ENCODE data around the gene ACAD9. TPM values are rescaled to one million over a fixed set of nuclear protein-coding genes. Genes with fewer than 3 reads are reported as not detected.
A peak's percentile ranks its signal among the peaks of the same experiment; 100 is the strongest.

ACAD9 gene
- total RNA-seq, 1 donor from 2014 or later, result 43.0 TPM

DNA sequence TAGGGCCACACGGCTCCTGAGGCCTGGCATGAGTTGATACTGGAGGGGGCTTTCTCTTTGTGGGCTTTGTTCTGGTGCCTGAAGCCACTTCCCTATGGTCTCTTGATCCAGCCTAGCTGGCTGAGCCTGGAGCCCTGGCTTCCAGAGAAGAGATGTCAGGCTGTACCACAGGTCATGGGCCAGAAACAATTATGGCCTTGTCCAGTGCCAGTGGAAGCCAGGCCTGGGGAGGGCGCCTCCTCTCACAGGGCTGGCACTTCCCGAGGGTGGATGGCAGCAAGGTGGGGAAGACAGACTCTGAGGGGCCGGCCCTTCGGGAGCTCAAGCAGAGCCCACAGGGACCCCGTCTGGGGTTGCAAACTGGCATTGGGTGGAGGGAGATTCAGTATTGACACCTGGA, 34.9 kb upstream of the ACAD9 start:
- Histone ChIP-seq H3K9me3 (no peaks in the 10 kb centered on the region), H3K27me3 (no peaks in the 10 kb centered on the region), H3K36me3 (no peaks in the 10 kb centered on the region), H3K4me1 (peaks cover 17% of the 10 kb centered on the region), H3K4me3 (no peak overlapping the region), H3K27ac (no peak overlapping the region)
- intact Hi-C loops (cut with DNase I), result no loop called here
- no peak for DNase-seq (ENCODE audit: extremely low spot score in 2 of 2)
- TF ChIP-seq POLR2AphosphoS5 (IDR thresholded peaks at IDR 0.05; ENCODE audit: insufficient read depth in 1 of 2, low read depth in 1 of 2), result no peak
- no peak for TF ChIP-seq POLR2A (IDR thresholded peaks at IDR 0.05)
- TF ChIP-seq, protein P1, sequence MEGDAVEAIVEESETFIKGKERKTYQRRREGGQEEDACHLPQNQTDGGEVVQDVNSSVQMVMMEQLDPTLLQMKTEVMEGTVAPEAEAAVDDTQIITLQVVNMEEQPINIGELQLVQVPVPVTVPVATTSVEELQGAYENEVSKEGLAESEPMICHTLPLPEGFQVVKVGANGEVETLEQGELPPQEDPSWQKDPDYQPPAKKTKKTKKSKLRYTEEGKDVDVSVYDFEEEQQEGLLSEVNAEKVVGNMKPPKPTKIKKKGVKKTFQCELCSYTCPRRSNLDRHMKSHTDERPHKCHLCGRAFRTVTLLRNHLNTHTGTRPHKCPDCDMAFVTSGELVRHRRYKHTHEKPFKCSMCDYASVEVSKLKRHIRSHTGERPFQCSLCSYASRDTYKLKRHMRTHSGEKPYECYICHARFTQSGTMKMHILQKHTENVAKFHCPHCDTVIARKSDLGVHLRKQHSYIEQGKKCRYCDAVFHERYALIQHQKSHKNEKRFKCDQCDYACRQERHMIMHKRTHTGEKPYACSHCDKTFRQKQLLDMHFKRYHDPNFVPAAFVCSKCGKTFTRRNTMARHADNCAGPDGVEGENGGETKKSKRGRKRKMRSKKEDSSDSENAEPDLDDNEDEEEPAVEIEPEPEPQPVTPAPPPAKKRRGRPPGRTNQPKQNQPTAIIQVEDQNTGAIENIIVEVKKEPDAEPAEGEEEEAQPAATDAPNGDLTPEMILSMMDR (IDR thresholded peaks at IDR 0.05), result no peak

DNA sequence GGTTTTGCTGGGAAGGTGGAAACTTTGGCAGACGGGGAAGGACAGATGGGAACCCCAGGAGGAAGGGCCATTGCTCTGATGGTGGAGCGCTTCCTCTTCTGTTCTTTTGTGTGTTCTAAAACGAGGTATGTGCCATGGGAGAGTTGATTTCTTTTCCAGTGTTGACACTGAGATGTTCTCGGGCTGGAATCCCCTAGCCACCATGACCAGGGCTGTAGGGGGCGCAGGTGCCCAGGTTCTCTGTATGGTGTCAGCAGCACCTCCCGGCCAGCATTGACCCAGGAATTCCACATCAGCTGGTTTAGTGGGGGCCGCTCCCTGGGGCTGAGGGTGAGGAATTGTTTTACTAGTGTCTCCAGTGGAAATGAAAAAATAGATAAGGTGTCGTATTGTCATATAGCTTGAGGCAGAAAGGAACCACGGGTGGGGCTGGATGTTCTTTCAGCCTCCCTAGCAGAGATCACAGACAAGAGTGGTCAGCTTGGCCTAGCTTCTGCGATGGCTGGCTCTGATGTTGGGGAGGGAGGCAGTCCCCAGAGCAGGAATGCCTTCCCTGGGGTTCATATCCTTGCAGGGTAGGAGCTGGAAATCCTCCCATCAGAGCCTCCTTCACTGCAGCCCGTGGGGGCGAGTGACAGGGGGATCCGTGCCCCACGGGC, 34.2 kb upstream of the ACAD9 start:
- Histone ChIP-seq H3K27ac (peak overlapping the region; percentile 64), H3K4me3 (peak overlapping the region; percentile 47 to 59)

DNA sequence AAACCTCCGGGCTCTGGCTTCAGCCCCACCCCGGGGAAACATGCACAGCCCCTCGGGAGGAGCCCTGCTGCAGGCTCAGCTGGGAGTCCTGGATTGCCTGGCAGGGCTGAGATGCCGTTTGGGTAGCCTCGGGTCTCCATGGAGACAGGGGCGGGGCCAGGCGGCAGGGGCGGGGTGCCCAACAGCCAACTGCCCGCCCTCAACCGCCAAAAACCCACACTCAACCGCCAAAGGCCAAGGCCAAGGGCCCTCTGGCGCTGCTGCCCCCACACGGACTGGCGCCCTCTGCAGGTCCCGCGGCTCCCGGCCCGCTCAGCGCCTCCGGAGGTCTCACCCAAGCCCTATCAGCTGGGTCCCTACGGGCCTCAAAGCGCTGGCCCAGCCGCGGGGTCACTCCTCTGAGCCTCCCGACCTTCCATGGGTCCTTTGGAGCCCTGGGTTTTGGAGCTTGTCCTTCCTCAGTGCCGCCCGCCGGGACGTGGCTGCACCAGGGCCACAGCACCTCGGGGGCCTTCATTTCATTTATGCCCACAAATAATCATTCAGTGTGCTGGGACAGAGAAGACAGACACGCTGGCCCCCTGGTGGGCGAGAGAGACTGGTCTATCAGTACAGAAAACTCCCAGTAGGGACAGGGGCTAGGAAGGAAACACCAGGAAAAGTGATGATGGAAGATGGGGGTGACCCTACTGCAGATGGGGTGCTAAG, 33.5 kb upstream of the ACAD9 start:
- Histone ChIP-seq H3K36me3 (no peaks in the 10 kb centered on the region), H3K27me3 (no peaks in the 10 kb centered on the region), H3K9me3 (no peaks in the 10 kb centered on the region), H3K4me1 (peaks cover 17% of the 10 kb centered on the region), H3K27ac (peak overlapping the region; percentile 64), H3K4me3 (peak overlapping the region; percentile 47 to 59)
- TF ChIP-seq POLR2AphosphoS5 (IDR thresholded peaks at IDR 0.05; ENCODE audit: insufficient read depth in 1 of 2, low read depth in 1 of 2), result no peak
- TF ChIP-seq, protein P1 (IDR thresholded peaks at IDR 0.05), result peak; percentile 20 to 58 (median 26)
- intact Hi-C loops (cut with DNase I), result no loop called here
- no peak for DNase-seq (ENCODE audit: extremely low spot score in 2 of 2)

More for the DNA sequence above, 34.2 kb upstream of the ACAD9 start:
- no peaks in the 10 kb centered on the region for H3K9me3 ChIP-seq
- H3K4me1 ChIP-seq, result peaks cover 17% of the 10 kb centered on the region
- DNase-seq (ENCODE audit: extremely low spot score in 2 of 2), result no peak
- no peaks in the 10 kb centered on the region for H3K27me3 ChIP-seq
- TF ChIP-seq POLR2AphosphoS5 (IDR thresholded peaks at IDR 0.05; ENCODE audit: insufficient read depth in 1 of 2, low read depth in 1 of 2), result no peak
- TF ChIP-seq POLR2A (IDR thresholded peaks at IDR 0.05), result no peak
- TF ChIP-seq, protein P1 (IDR thresholded peaks at IDR 0.05), result no peak
- intact Hi-C loops (cut with DNase I), result no loop called here
- H3K36me3 ChIP-seq, result no peaks in the 10 kb centered on the region

DNA sequence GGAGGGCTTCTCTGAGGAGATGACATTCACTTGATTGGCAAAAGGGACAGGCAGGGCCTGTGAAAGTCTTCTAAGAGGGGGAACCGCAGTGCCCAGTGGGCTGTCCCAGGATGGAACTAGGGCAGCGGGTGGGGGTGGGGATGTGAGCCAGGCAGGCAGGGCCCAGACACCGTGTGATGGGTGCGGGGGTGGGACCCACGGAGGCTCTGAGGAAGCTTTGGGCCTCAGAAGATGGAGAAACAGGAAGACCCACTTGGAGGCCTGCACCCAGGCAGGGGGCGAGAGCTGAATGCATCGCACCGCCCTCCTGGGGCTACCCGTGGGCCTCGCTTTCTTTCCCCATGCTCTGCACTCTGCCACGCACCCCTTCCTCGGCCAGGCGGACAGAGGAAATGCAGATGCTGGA, 32.9 kb upstream of the ACAD9 start:
- H3K36me3 ChIP-seq, result no peaks in the 10 kb centered on the region
- no peak overlapping the region for H3K4me3 ChIP-seq
- no peaks in the 10 kb centered on the region for H3K27me3 ChIP-seq
- H3K4me1 ChIP-seq, result peaks cover 17% of the 10 kb centered on the region
- H3K27ac ChIP-seq, result no peak overlapping the region
- H3K9me3 ChIP-seq, result no peaks in the 10 kb centered on the region
- TF ChIP-seq POLR2A (IDR thresholded peaks at IDR 0.05) (no peak), POLR2AphosphoS5 (IDR thresholded peaks at IDR 0.05; ENCODE audit: insufficient read depth in 1 of 2, low read depth in 1 of 2) (no peak)
- TF ChIP-seq, protein P1 (IDR thresholded peaks at IDR 0.05), result no peak
- DNase-seq (ENCODE audit: extremely low spot score in 2 of 2), result no peak
- intact Hi-C loops (cut with DNase I), result no loop called here
